ENCODE measurements around the gene SLC4A1AP.

Gene SLC4A1AP

GRCh38 chr2:27705851-27706622 lies 42.3 kb downstream of the SLC4A1AP start:
- Histone ChIP-seq H3K27me3 (ENCODE audit: control insufficient read depth, insufficient read depth, low read length) (no peaks in the 10 kb centered on the region), H3K9ac (ENCODE audit: low read length) (no peak overlapping the region), H3K4me1 (ENCODE audit: control insufficient read depth, low read depth, low read length) (no peaks in the 10 kb centered on the region), H3K4me3 (ENCODE audit: low read length) (no peak overlapping the region), H3K36me3 (ENCODE audit: control insufficient read depth, low read depth, low read length) (no peaks in the 10 kb centered on the region), H3K9me3 (ENCODE audit: control insufficient read depth, low read depth, low read length) (no peaks in the 10 kb centered on the region), H3K27ac (ENCODE audit: low read length) (no peak overlapping the region)

GRCh38 chr2:27707462-27708256 lies 44.0 kb downstream of the SLC4A1AP start:
- Histone ChIP-seq H3K27ac (ENCODE audit: low read length) (no peak overlapping the region), H3K36me3 (ENCODE audit: control insufficient read depth, low read depth, low read length) (no peaks in the 10 kb centered on the region), H3K9ac (ENCODE audit: low read length) (no peak overlapping the region), H3K9me3 (ENCODE audit: control insufficient read depth, low read depth, low read length) (no peaks in the 10 kb centered on the region), H3K4me1 (ENCODE audit: control insufficient read depth, low read depth, low read length) (no peaks in the 10 kb centered on the region), H3K4me3 (ENCODE audit: low read length) (no peak overlapping the region), H3K27me3 (ENCODE audit: control insufficient read depth, insufficient read depth, low read length) (no peaks in the 10 kb centered on the region)

GRCh38 chr2:27708257-27708654 lies 44.6 kb downstream of the SLC4A1AP start:
- Histone ChIP-seq H3K27me3 (ENCODE audit: control insufficient read depth, insufficient read depth, low read length) (no peaks in the 10 kb centered on the region), H3K27ac (ENCODE audit: low read length) (no peak overlapping the region), H3K4me1 (ENCODE audit: control insufficient read depth, low read depth, low read length) (no peaks in the 10 kb centered on the region), H3K4me3 (ENCODE audit: low read length) (no peak overlapping the region), H3K9me3 (ENCODE audit: control insufficient read depth, low read depth, low read length) (no peaks in the 10 kb centered on the region), H3K9ac (ENCODE audit: low read length) (no peak overlapping the region), H3K36me3 (ENCODE audit: control insufficient read depth, low read depth, low read length) (no peaks in the 10 kb centered on the region)

GRCh38 chr2:27708666-27709065 lies 45.0 kb downstream of the SLC4A1AP start:
- Histone ChIP-seq H3K27ac (ENCODE audit: low read length) (no peak overlapping the region), H3K4me1 (ENCODE audit: control insufficient read depth, low read depth, low read length) (no peaks in the 10 kb centered on the region), H3K27me3 (ENCODE audit: control insufficient read depth, insufficient read depth, low read length) (no peaks in the 10 kb centered on the region), H3K4me3 (ENCODE audit: low read length) (no peak overlapping the region), H3K36me3 (ENCODE audit: control insufficient read depth, low read depth, low read length) (no peaks in the 10 kb centered on the region), H3K9ac (ENCODE audit: low read length) (no peak overlapping the region), H3K9me3 (ENCODE audit: control insufficient read depth, low read depth, low read length) (no peaks in the 10 kb centered on the region)

- Histone ChIP-seq H3K27me3 (ENCODE audit: control insufficient read depth, insufficient read depth, low read length) (peaks cover 2% of the 10 kb centered on the region), H3K9ac (ENCODE audit: low read length) (no peak overlapping the region), H3K36me3 (ENCODE audit: control insufficient read depth, low read depth, low read length) (no peaks in the 10 kb centered on the region), H3K9me3 (ENCODE audit: control insufficient read depth, low read depth, low read length) (no peaks in the 10 kb centered on the region), H3K4me1 (ENCODE audit: control insufficient read depth, low read depth, low read length) (peaks cover 2% of the 10 kb centered on the region), H3K27ac (ENCODE audit: low read length) (no peak overlapping the region), H3K4me3 (ENCODE audit: low read length) (no peak overlapping the region)
Observed at GRCh38 chr2:27709326-27709725, 45.6 kb downstream of the SLC4A1AP start.

GRCh38 chr2:27709960-27710575 lies 46.4 kb downstream of the SLC4A1AP start:
- Histone ChIP-seq H3K27me3 (ENCODE audit: control insufficient read depth, insufficient read depth, low read length) (peaks cover 9% of the 10 kb centered on the region), H3K4me3 (ENCODE audit: low read length) (no peak overlapping the region), H3K27ac (ENCODE audit: low read length) (no peak overlapping the region), H3K9me3 (ENCODE audit: control insufficient read depth, low read depth, low read length) (no peaks in the 10 kb centered on the region), H3K4me1 (ENCODE audit: control insufficient read depth, low read depth, low read length) (peaks cover 7% of the 10 kb centered on the region), H3K36me3 (ENCODE audit: control insufficient read depth, low read depth, low read length) (no peaks in the 10 kb centered on the region), H3K9ac (ENCODE audit: low read length) (no peak overlapping the region)

GRCh38 chr2:27710640-27711430 lies 47.1 kb downstream of the SLC4A1AP start:
- no peaks in the 10 kb centered on the region for H3K36me3 ChIP-seq (ENCODE audit: control insufficient read depth, low read depth, low read length)
- H3K27ac ChIP-seq (ENCODE audit: low read length) = no peak overlapping the region
- H3K9ac ChIP-seq (ENCODE audit: low read length) = no peak overlapping the region
- H3K9me3 ChIP-seq (ENCODE audit: control insufficient read depth, low read depth, low read length) = no peaks in the 10 kb centered on the region
- peaks cover 9% of the 10 kb centered on the region for H3K27me3 ChIP-seq (ENCODE audit: control insufficient read depth, insufficient read depth, low read length)
- no peak overlapping the region for H3K4me3 ChIP-seq (ENCODE audit: low read length)
- peaks cover 7% of the 10 kb centered on the region for H3K4me1 ChIP-seq (ENCODE audit: control insufficient read depth, low read depth, low read length)

- Histone ChIP-seq H3K4me1 (ENCODE audit: control insufficient read depth, low read depth, low read length) (peaks cover 10% of the 10 kb centered on the region), H3K36me3 (ENCODE audit: control insufficient read depth, low read depth, low read length) (no peaks in the 10 kb centered on the region), H3K9me3 (ENCODE audit: control insufficient read depth, low read depth, low read length) (no peaks in the 10 kb centered on the region), H3K27ac (ENCODE audit: low read length) (no peak overlapping the region), H3K4me3 (ENCODE audit: low read length) (no peak overlapping the region), H3K27me3 (ENCODE audit: control insufficient read depth, insufficient read depth, low read length) (peaks cover 13% of the 10 kb centered on the region), H3K9ac (ENCODE audit: low read length) (no peak overlapping the region)
Observed at GRCh38 chr2:27711804-27712203, 48.1 kb downstream of the SLC4A1AP start.

GRCh38 chr2:27712522-27712921 lies 48.8 kb downstream of the SLC4A1AP start:
- peaks cover 14% of the 10 kb centered on the region for H3K27me3 ChIP-seq (ENCODE audit: control insufficient read depth, insufficient read depth, low read length)
- no peak overlapping the region for H3K4me3 ChIP-seq (ENCODE audit: low read length)
- no peaks in the 10 kb centered on the region for H3K36me3 ChIP-seq (ENCODE audit: control insufficient read depth, low read depth, low read length)
- no peak overlapping the region for H3K27ac ChIP-seq (ENCODE audit: low read length)
- H3K9me3 ChIP-seq (ENCODE audit: control insufficient read depth, low read depth, low read length) = no peaks in the 10 kb centered on the region
- peaks cover 15% of the 10 kb centered on the region for H3K4me1 ChIP-seq (ENCODE audit: control insufficient read depth, low read depth, low read length)
- no peak overlapping the region for H3K9ac ChIP-seq (ENCODE audit: low read length)

- Histone ChIP-seq H3K27me3 (ENCODE audit: control insufficient read depth, insufficient read depth, low read length) (peaks cover 14% of the 10 kb centered on the region), H3K27ac (ENCODE audit: low read length) (no peak overlapping the region), H3K9me3 (ENCODE audit: control insufficient read depth, low read depth, low read length) (no peaks in the 10 kb centered on the region), H3K4me3 (ENCODE audit: low read length) (no peak overlapping the region), H3K36me3 (ENCODE audit: control insufficient read depth, low read depth, low read length) (no peaks in the 10 kb centered on the region), H3K4me1 (ENCODE audit: control insufficient read depth, low read depth, low read length) (peaks cover 15% of the 10 kb centered on the region), H3K9ac (ENCODE audit: low read length) (no peak overlapping the region)
Observed at GRCh38 chr2:27713201-27713600, 49.5 kb downstream of the SLC4A1AP start.

GRCh38 chr2:27714053-27714452 lies 50.4 kb downstream of the SLC4A1AP start:
- Histone ChIP-seq H3K9me3 (ENCODE audit: control insufficient read depth, low read depth, low read length) (no peaks in the 10 kb centered on the region), H3K4me1 (ENCODE audit: control insufficient read depth, low read depth, low read length) (peaks cover 15% of the 10 kb centered on the region), H3K27ac (ENCODE audit: low read length) (no peak overlapping the region), H3K36me3 (ENCODE audit: control insufficient read depth, low read depth, low read length) (no peaks in the 10 kb centered on the region), H3K9ac (ENCODE audit: low read length) (no peak overlapping the region), H3K27me3 (ENCODE audit: control insufficient read depth, insufficient read depth, low read length) (peaks cover 14% of the 10 kb centered on the region), H3K4me3 (ENCODE audit: low read length) (no peak overlapping the region)

All from iPS-18a (cell line).